HEK293T (cell line): ENCODE data around the gene SIK2.

ENCODE experiments used
- CTCF ChIA-PET: fragments of 350-600 bp; formaldehyde crosslinking; extraction: SDS; loops from one replicate; lab custom pipeline; 2021; ENCODE audit warnings: antibody characterized with exemption, inconsistent platforms; lab: Yijun Ruan, JAX
- POLR2A ChIA-PET: fragments of 350-600 bp; formaldehyde crosslinking; extraction: SDS; loops from one replicate; lab custom pipeline; 2020; ENCODE audit warnings: antibody characterized with exemption, inconsistent platforms; lab: Yijun Ruan, JAX
- DNase-seq: peaks from one replicate; pipeline ENCODE4 v3.0.0; 2012; ENCODE audit warnings: mixed read lengths; ENCODE audit errors: extremely low spot score
- ARNT ChIP-seq: fragments of 450-650 bp; IDR thresholded peaks from 2 replicates; pipeline ENCODE4 v1.6.1; 2017; ENCODE audit warnings: mild to moderate bottlenecking
- BHLHE40 ChIP-seq: fragments of 450-650 bp; IDR thresholded peaks from 2 replicates; pipeline ENCODE4 v1.6.1; 2016; ENCODE audit warnings: mild to moderate bottlenecking, moderate library complexity, borderline replicate concordance
- CTBP1 ChIP-seq: fragments of 450-650 bp; IDR thresholded peaks from 2 replicates; pipeline ENCODE4 v1.6.1; 2016; ENCODE audit warnings: borderline replicate concordance
- ELF4 ChIP-seq: fragments of 450-650 bp; IDR thresholded peaks from 2 replicates; pipeline ENCODE4 v1.6.1; 2017; ENCODE audit warnings: antibody characterized with exemption
- FOXA1 ChIP-seq: fragments of 450-650 bp; IDR thresholded peaks from 2 replicates; pipeline ENCODE4 v1.6.1; 2016; ENCODE audit warnings: mild to moderate bottlenecking
- FOXK2 ChIP-seq: fragments of 450-650 bp; IDR thresholded peaks from 2 replicates; pipeline ENCODE4 v1.6.1; 2016; ENCODE audit warnings: mild to moderate bottlenecking
- FOXM1 ChIP-seq: fragments of 450-650 bp; IDR thresholded peaks from 2 replicates; pipeline ENCODE4 v1.6.1; 2017; ENCODE audit warnings: mild to moderate bottlenecking, borderline replicate concordance
- HDGF ChIP-seq: fragments of 450-650 bp; IDR thresholded peaks from 2 replicates; pipeline ENCODE4 v1.6.1; 2017; ENCODE audit warnings: antibody characterized with exemption, borderline replicate concordance
- L3MBTL2 ChIP-seq: fragments of 450-650 bp; conservative IDR thresholded peaks from 2 replicates; pipeline ENCODE4 v1.6.1; 2016; ENCODE audit warnings: mild to moderate bottlenecking
- LEF1 ChIP-seq: fragments of 450-650 bp; IDR thresholded peaks from 2 replicates; pipeline ENCODE4 v1.6.1; 2017; ENCODE audit warnings: mild to moderate bottlenecking, borderline replicate concordance
- NFRKB ChIP-seq: fragments of 450-650 bp; IDR thresholded peaks from 2 replicates; pipeline ENCODE4 v1.6.1; 2016; ENCODE audit warnings: mild to moderate bottlenecking, moderate library complexity
- PKNOX1 ChIP-seq: fragments of 450-650 bp; IDR thresholded peaks from 2 replicates; pipeline ENCODE4 v1.6.1; 2016
- SP1 ChIP-seq: fragments of 450-650 bp; IDR thresholded peaks from 2 replicates; pipeline ENCODE4 v1.6.1; 2017
- SUZ12 ChIP-seq: fragments of 450-650 bp; IDR thresholded peaks from 2 replicates; pipeline ENCODE4 v1.6.1; 2016; ENCODE audit warnings: mild to moderate bottlenecking
- TARDBP ChIP-seq: fragments of 450-650 bp; IDR thresholded peaks from 2 replicates; pipeline ENCODE4 v1.6.1; 2016
- ZNF384 ChIP-seq: fragments of 450-650 bp; IDR thresholded peaks from 2 replicates; pipeline ENCODE4 v1.6.1; 2016

The SIK2 gene

GRCh38 chr11:111561306-111561705 is 40.9 kb upstream of the SIK2 start:
- DNase-seq = no peak
- no peak for TF ChIP-seq L3MBTL2
- no peak for TF ChIP-seq CTBP1
- TF ChIP-seq NFRKB = no peak
- POLR2A ChIA-PET = no interaction called here
- CTCF ChIA-PET = interaction anchor here (1.1 kb wide), 1 partner anchor 216 kb away, joined by 4 read pairs; no protein-coding TSS in a partner anchor

GRCh38 chr11:111561791-111562325 is 40.4 kb upstream of the SIK2 start:
- DNase-seq = no peak
- CTCF ChIA-PET = interaction anchor here (1.1 kb wide), 1 partner anchor 215 kb away, joined by 4 read pairs; no protein-coding TSS in a partner anchor
- TF ChIP-seq FOXA1 = no peak
- TF ChIP-seq ZNF384 = no peak
- no peak for TF ChIP-seq ARNT
- no peak for TF ChIP-seq TARDBP
- TF ChIP-seq ELF4 = no peak
- TF ChIP-seq PKNOX1 = no peak
- no peak for TF ChIP-seq FOXM1
- POLR2A ChIA-PET = interaction anchor here (1.3 kb wide), 1 partner anchor 22 kb away, joined by 4 read pairs; the partner anchor contains the start of gene LAYN

GRCh38 chr11:111562692-111563389 is 39.4 kb upstream of the SIK2 start:
- TF ChIP-seq TARDBP (no peak), LEF1 (no peak), ELF4 (no peak), SUZ12 (no peak), FOXK2 (no peak), ARNT (no peak), SP1 (no peak), FOXM1 (no peak), ZNF384 (no peak), HDGF (no peak), BHLHE40 (no peak), CTBP1 (no peak), FOXA1 (no peak), PKNOX1 (no peak), L3MBTL2 (no peak), NFRKB (no peak)
- ChIA-PET POLR2A (interaction anchor here (1.3 kb wide), 1 partner anchor 22 kb away, joined by 4 read pairs; the partner anchor contains the start of gene LAYN), CTCF (interaction anchor here (1.1 kb wide), 1 partner anchor 214 kb away, joined by 4 read pairs; no protein-coding TSS in a partner anchor)
- DNase-seq = no peak

- CTCF ChIA-PET = interaction anchor here (0.5 kb wide), 1 partner anchor 283 kb away, joined by 3 read pairs; no protein-coding TSS in a partner anchor
- TF ChIP-seq FOXA1 = no peak
- no peak for TF ChIP-seq SP1
- TF ChIP-seq HDGF = no peak
- TF ChIP-seq CTBP1 = no peak
- TF ChIP-seq ARNT = no peak
- no peak for TF ChIP-seq TARDBP
- TF ChIP-seq SUZ12 = no peak
- no peak for TF ChIP-seq ZNF384
- TF ChIP-seq NFRKB = no peak
- no peak for TF ChIP-seq ELF4
- no peak for TF ChIP-seq L3MBTL2
- TF ChIP-seq FOXM1 = no peak
- TF ChIP-seq PKNOX1 = no peak
- no peak for TF ChIP-seq LEF1
- POLR2A ChIA-PET = no interaction called here
- peak; percentile 71 for DNase-seq
These were observed 37.0 kb upstream of the SIK2 start for GRCh38 chr11:111565114-111565720.

- ChIA-PET POLR2A (no interaction called here), CTCF (interaction anchor here (0.7 kb wide), 1 partner anchor 74 kb away, joined by 3 read pairs; no protein-coding TSS in a partner anchor)
- DNase-seq = no peak
- TF ChIP-seq BHLHE40 (no peak), FOXA1 (no peak), L3MBTL2 (no peak), PKNOX1 (no peak), SP1 (no peak)
These were observed 35.9 kb upstream of the SIK2 start for GRCh38 chr11:111566324-111566723.

GRCh38 chr11:111569476-111569875 is 32.8 kb upstream of the SIK2 start:
- no peak for DNase-seq
- ChIA-PET POLR2A (no interaction called here), CTCF (no interaction called here)
- no peak for TF ChIP-seq FOXK2
- TF ChIP-seq NFRKB = no peak
- no peak for TF ChIP-seq HDGF
- no peak for TF ChIP-seq L3MBTL2
- TF ChIP-seq FOXA1 = no peak
- no peak for TF ChIP-seq SUZ12
- TF ChIP-seq ELF4 = no peak
- no peak for TF ChIP-seq ARNT
- no peak for TF ChIP-seq SP1
- no peak for TF ChIP-seq PKNOX1
- TF ChIP-seq LEF1 = no peak
- no peak for TF ChIP-seq ZNF384
- TF ChIP-seq TARDBP = no peak
- no peak for TF ChIP-seq FOXM1
- TF ChIP-seq CTBP1 = no peak
